Rectal smooth muscle tissue (tissue), 1 donor: ENCODE results near the gene BPIFA1.

Source experiments
- H3K27ac ChIP-seq: one replicate; pipeline ENCODE4 v1.7.0; 2013; ENCODE audit warnings: low read depth, low read length, inconsistent platforms
- H3K27me3 ChIP-seq: one replicate; pipeline ENCODE4 v1.7.0; 2013; ENCODE audit warnings: low read length; ENCODE audit not compliant: control insufficient read depth, insufficient read depth
- H3K36me3 ChIP-seq: one replicate; pipeline ENCODE4 v1.7.0; 2013; ENCODE audit warnings: low read length; ENCODE audit not compliant: control insufficient read depth, insufficient read depth
- H3K4me1 ChIP-seq: one replicate; pipeline ENCODE4 v1.7.0; 2013; ENCODE audit warnings: low read length; ENCODE audit not compliant: control insufficient read depth, insufficient read depth
- H3K4me3 ChIP-seq: one replicate; pipeline ENCODE4 v1.7.0; 2013; ENCODE audit warnings: low read length
- H3K9ac ChIP-seq: one replicate; pipeline ENCODE4 v1.7.0; 2013; ENCODE audit warnings: low read length

Gene BPIFA1

GRCh38 chr20:33235696-33236095, at the start of gene BPIFA1:
BPIFA1 (plus strand) TSS chr20:33235996; CDS start chr20:33237712, 1,716 bp downstream.
- no peaks in the 10 kb centered on the region for H3K27me3 ChIP-seq
- H3K4me1 ChIP-seq, result no peaks in the 10 kb centered on the region
- H3K9ac ChIP-seq, result no peak within 1 kb of the TSS
- no peak within 1 kb of the TSS for H3K27ac ChIP-seq
- H3K4me3 ChIP-seq, result no peak within 1 kb of the TSS
- H3K36me3 ChIP-seq, result no peaks in the 10 kb centered on the region

- Histone ChIP-seq H3K4me1 (no peaks in the 10 kb centered on the region), H3K9ac (no peak overlapping the region), H3K4me3 (no peak overlapping the region), H3K36me3 (no peaks in the 10 kb centered on the region), H3K27me3 (no peaks in the 10 kb centered on the region), H3K27ac (no peak overlapping the region)
Observed at GRCh38 chr20:33187491-33187890, 48.3 kb upstream of the BPIFA1 start.

GRCh38 chr20:33188421-33188820, 47.4 kb upstream of the BPIFA1 start:
- H3K9ac ChIP-seq, result no peak overlapping the region
- H3K4me1 ChIP-seq, result no peaks in the 10 kb centered on the region
- H3K27ac ChIP-seq, result no peak overlapping the region
- no peaks in the 10 kb centered on the region for H3K36me3 ChIP-seq
- peaks cover 2% of the 10 kb centered on the region for H3K27me3 ChIP-seq
- H3K4me3 ChIP-seq, result no peak overlapping the region

GRCh38 chr20:33191484-33191883, 44.3 kb upstream of the BPIFA1 start:
- Histone ChIP-seq H3K4me3 (no peak overlapping the region), H3K36me3 (no peaks in the 10 kb centered on the region), H3K4me1 (no peaks in the 10 kb centered on the region), H3K27me3 (peaks cover 2% of the 10 kb centered on the region), H3K9ac (no peak overlapping the region), H3K27ac (no peak overlapping the region)

- peaks cover 2% of the 10 kb centered on the region for H3K27me3 ChIP-seq
- no peak overlapping the region for H3K4me3 ChIP-seq
- H3K27ac ChIP-seq, result no peak overlapping the region
- H3K36me3 ChIP-seq, result no peaks in the 10 kb centered on the region
- no peaks in the 10 kb centered on the region for H3K4me1 ChIP-seq
- no peak overlapping the region for H3K9ac ChIP-seq
Observed at GRCh38 chr20:33191955-33192354, 43.8 kb upstream of the BPIFA1 start.

- H3K27ac ChIP-seq, result no peak overlapping the region
- H3K9ac ChIP-seq, result no peak overlapping the region
- H3K4me3 ChIP-seq, result no peak overlapping the region
Observed at GRCh38 chr20:33192912-33193501, 42.8 kb upstream of the BPIFA1 start.

GRCh38 chr20:33199026-33199425, 36.8 kb upstream of the BPIFA1 start:
- H3K4me3 ChIP-seq, result no peak overlapping the region
- H3K27ac ChIP-seq, result no peak overlapping the region
- H3K36me3 ChIP-seq, result no peaks in the 10 kb centered on the region
- no peak overlapping the region for H3K9ac ChIP-seq
- no peaks in the 10 kb centered on the region for H3K4me1 ChIP-seq
- H3K27me3 ChIP-seq, result no peaks in the 10 kb centered on the region

More at GRCh38 chr20:33192912-33193501, 42.8 kb upstream of the BPIFA1 start:
- H3K36me3 ChIP-seq, result no peaks in the 10 kb centered on the region
- peaks cover 2% of the 10 kb centered on the region for H3K27me3 ChIP-seq
- H3K4me1 ChIP-seq, result no peaks in the 10 kb centered on the region

- Histone ChIP-seq H3K9ac (no peak overlapping the region), H3K4me3 (no peak overlapping the region), H3K4me1 (no peaks in the 10 kb centered on the region), H3K27me3 (no peaks in the 10 kb centered on the region), H3K36me3 (no peaks in the 10 kb centered on the region), H3K27ac (no peak overlapping the region)
Observed at GRCh38 chr20:33202451-33202850, 33.3 kb upstream of the BPIFA1 start.

GRCh38 chr20:33203444-33203843, 32.4 kb upstream of the BPIFA1 start:
- Histone ChIP-seq H3K9ac (no peak overlapping the region), H3K4me1 (no peaks in the 10 kb centered on the region), H3K4me3 (no peak overlapping the region), H3K36me3 (no peaks in the 10 kb centered on the region), H3K27ac (no peak overlapping the region), H3K27me3 (no peaks in the 10 kb centered on the region)

GRCh38 chr20:33209789-33210188, 26.0 kb upstream of the BPIFA1 start:
- Histone ChIP-seq H3K36me3 (no peaks in the 10 kb centered on the region), H3K27me3 (no peaks in the 10 kb centered on the region), H3K27ac (no peak overlapping the region), H3K4me3 (no peak overlapping the region), H3K4me1 (no peaks in the 10 kb centered on the region), H3K9ac (no peak overlapping the region)

- no peak overlapping the region for H3K27ac ChIP-seq
- no peaks in the 10 kb centered on the region for H3K36me3 ChIP-seq
- H3K4me3 ChIP-seq, result no peak overlapping the region
- no peak overlapping the region for H3K9ac ChIP-seq
- no peaks in the 10 kb centered on the region for H3K4me1 ChIP-seq
- H3K27me3 ChIP-seq, result no peaks in the 10 kb centered on the region
Observed at GRCh38 chr20:33210371-33210770, 25.4 kb upstream of the BPIFA1 start.

GRCh38 chr20:33211817-33212424, 23.9 kb upstream of the BPIFA1 start:
- Histone ChIP-seq H3K9ac (no peak overlapping the region), H3K4me1 (no peaks in the 10 kb centered on the region), H3K36me3 (no peaks in the 10 kb centered on the region), H3K4me3 (no peak overlapping the region), H3K27ac (no peak overlapping the region), H3K27me3 (no peaks in the 10 kb centered on the region)

- H3K4me1 ChIP-seq, result no peaks in the 10 kb centered on the region
- H3K27ac ChIP-seq, result no peak within 1 kb of the TSS
- H3K36me3 ChIP-seq, result no peaks in the 10 kb centered on the region
- H3K9ac ChIP-seq, result no peak within 1 kb of the TSS
- no peaks in the 10 kb centered on the region for H3K27me3 ChIP-seq
- no peak within 1 kb of the TSS for H3K4me3 ChIP-seq
Observed at GRCh38 chr20:33217052-33217451, 18.7 kb upstream of the BPIFA1 start, which contains the start of gene BPIFA3. BPIFA3 (plus strand) TSS chr20:33217352; CDS start chr20:33217537, 185 bp downstream.
